NCI-H446 treated with DMSO at 0.1 percent for 48 hours (cell line): ENCODE results near the gene TOR2A.
"Not testable (repeated sequence)": the region's sequence is repeated elsewhere in the genome, so short reads cannot be mapped to it uniquely, and the experiment has no call there.

Experiments
- DNase-seq: peaks from one replicate; lab custom pipeline; 2025; lab: John Stamatoyannopoulos, UW

Gene TOR2A

GRCh38 chr9:127768698-127769097, 33.6 kb upstream of the TOR2A start:
- DNase-seq = no peak

- no peak for DNase-seq
Observed at GRCh38 chr9:127767909-127768331, 32.8 kb upstream of the TOR2A start.

- no peak for DNase-seq
Observed at GRCh38 chr9:127767410-127767809, 32.3 kb upstream of the TOR2A start.

- no peak for DNase-seq
Observed at GRCh38 chr9:127765418-127765817, 30.3 kb upstream of the TOR2A start.

GRCh38 chr9:127763918-127764384, 28.9 kb upstream of the TOR2A start:
- DNase-seq = no peak

- DNase-seq = no peak
Observed at GRCh38 chr9:127762111-127762676, 27.1 kb upstream of the TOR2A start.

GRCh38 chr9:127761491-127761956, 26.4 kb upstream of the TOR2A start:
- no peak for DNase-seq

GRCh38 chr9:127761061-127761460, 26.0 kb upstream of the TOR2A start:
- DNase-seq = no peak

GRCh38 chr9:127758843-127759242, 23.7 kb upstream of the TOR2A start:
- no peak for DNase-seq

- DNase-seq = not testable (repeated sequence)
Observed at GRCh38 chr9:127756776-127757175, 21.7 kb upstream of the TOR2A start.

GRCh38 chr9:127756233-127756632, 21.1 kb upstream of the TOR2A start:
- no peak for DNase-seq

GRCh38 chr9:127755061-127756060, 20.3 kb upstream of the TOR2A start:
- peak; percentile 2 for DNase-seq

- DNase-seq = no peak
Observed at GRCh38 chr9:127754099-127755060, 19.3 kb upstream of the TOR2A start.

- no peak for DNase-seq
Observed at GRCh38 chr9:127753622-127754021, 18.5 kb upstream of the TOR2A start.

- no peak for DNase-seq
Observed at GRCh38 chr9:127753148-127753547, 18.1 kb upstream of the TOR2A start.

GRCh38 chr9:127751269-127752054, 16.4 kb upstream of the TOR2A start:
- no peak for DNase-seq

- DNase-seq = no peak
Observed at GRCh38 chr9:127749090-127749787, 14.1 kb upstream of the TOR2A start.

- DNase-seq = no peak
Observed at GRCh38 chr9:127746959-127747569, 12.0 kb upstream of the TOR2A start.

GRCh38 chr9:127744398-127745110, 9.5 kb upstream of the TOR2A start:
- no peak for DNase-seq
